HUES6 (cell line): Measurements from ENCODE around the gene SASH1.

Source experiments
- H3K27ac ChIP-seq: 2 replicates; pipeline ENCODE4 v1.7.0; 2013; ENCODE audit warnings: low read depth, mild to moderate bottlenecking, low read length, inconsistent platforms
- H3K27me3 ChIP-seq: 2 replicates; pipeline ENCODE4 v1.6.1; 2013; ENCODE audit warnings: low read length; ENCODE audit not compliant: control insufficient read depth, insufficient read depth
- H3K36me3 ChIP-seq: 2 replicates; pipeline ENCODE4 v1.6.1; 2013; ENCODE audit warnings: low read length; ENCODE audit not compliant: control insufficient read depth, insufficient read depth
- H3K4me1 ChIP-seq: 2 replicates; pipeline ENCODE4 v1.6.1; 2013; ENCODE audit warnings: low read length; ENCODE audit not compliant: control insufficient read depth, insufficient read depth
- H3K4me3 ChIP-seq: 2 replicates; pipeline ENCODE4 v1.5.1; 2013; ENCODE audit warnings: low read depth, low read length
- H3K9ac ChIP-seq: one replicate; pipeline ENCODE4 v1.6.1; 2013; ENCODE audit warnings: mild to moderate bottlenecking, low read length
- H3K9me3 ChIP-seq: 2 replicates; pipeline ENCODE4 v1.6.1; 2013; ENCODE audit warnings: low read depth, low read length; ENCODE audit not compliant: control insufficient read depth, insufficient read depth

The SASH1 gene

GRCh38 chr6:148329596-148330381 is 12.8 kb upstream of the SASH1 start:
- Histone ChIP-seq H3K36me3 (no peaks in the 10 kb centered on the region), H3K4me1 (peaks cover 10% of the 10 kb centered on the region; the same call in 1 of the 2 replicates), H3K27ac (no peak overlapping the region), H3K4me3 (no peak overlapping the region), H3K9ac (no peak overlapping the region), H3K9me3 (no peaks in the 10 kb centered on the region), H3K27me3 (no peaks in the 10 kb centered on the region)

DNA sequence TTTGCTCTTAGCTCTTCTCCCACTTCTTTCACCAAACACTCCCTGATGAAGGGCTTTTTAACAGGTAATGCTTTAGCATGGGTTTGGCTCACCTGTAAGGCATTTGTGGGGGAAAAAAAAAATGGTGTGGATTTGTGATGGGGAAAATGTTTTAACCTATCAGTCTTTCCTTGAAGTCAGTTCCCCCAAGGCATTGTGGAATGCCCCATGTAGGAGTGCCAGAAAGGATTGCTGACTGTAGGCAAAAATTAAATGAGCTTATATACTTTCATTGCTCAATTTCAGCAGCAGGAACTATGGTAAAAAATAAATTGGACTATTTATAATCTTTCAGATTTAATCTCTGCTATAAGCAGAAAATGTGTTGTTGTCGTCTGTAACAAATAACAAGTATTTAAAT is 10.6 kb upstream of the SASH1 start:
- Histone ChIP-seq H3K36me3 (no peaks in the 10 kb centered on the region), H3K4me1 (peaks cover 15% of the 10 kb centered on the region; the same call in 1 of the 2 replicates), H3K27me3 (no peaks in the 10 kb centered on the region)

GRCh38 chr6:148336901-148337300 is 5.7 kb upstream of the SASH1 start:
- Histone ChIP-seq H3K27me3 (no peaks in the 10 kb centered on the region), H3K9me3 (no peaks in the 10 kb centered on the region), H3K4me1 (peaks cover 28% of the 10 kb centered on the region), H3K9ac (no peak overlapping the region), H3K36me3 (no peaks in the 10 kb centered on the region), H3K4me3 (no peak overlapping the region), H3K27ac (no peak overlapping the region)

More for the DNA sequence above, 10.6 kb upstream of the SASH1 start:
- Histone ChIP-seq H3K9ac (no peak overlapping the region), H3K9me3 (no peaks in the 10 kb centered on the region), H3K27ac (no peak overlapping the region), H3K4me3 (no peak overlapping the region)

DNA sequence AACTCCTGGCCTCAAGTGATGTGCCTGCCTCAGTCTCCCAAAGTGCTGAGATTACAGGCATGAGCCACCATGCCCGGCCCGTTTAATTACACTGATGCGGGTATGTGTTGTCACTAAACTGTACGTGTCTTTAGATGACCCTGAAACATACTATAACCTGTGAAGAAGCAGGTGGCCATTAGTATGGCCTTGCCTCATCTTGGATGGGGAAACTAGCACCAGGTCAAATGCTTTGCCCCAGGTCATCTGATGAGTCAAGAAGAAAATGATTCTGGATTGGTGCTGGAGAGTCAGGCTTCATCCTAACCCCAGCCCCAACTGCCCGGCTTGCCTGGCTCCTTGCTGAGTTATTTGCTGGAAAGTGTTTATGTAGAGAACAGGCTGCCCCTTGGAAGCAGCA is 2.9 kb upstream of the SASH1 start:
- H3K36me3 ChIP-seq: no peaks in the 10 kb centered on the region
- H3K4me3 ChIP-seq: no peak overlapping the region
- H3K9me3 ChIP-seq: no peaks in the 10 kb centered on the region
- no peak overlapping the region for H3K27ac ChIP-seq
- H3K27me3 ChIP-seq: no peaks in the 10 kb centered on the region
- H3K4me1 ChIP-seq: peaks cover 28% of the 10 kb centered on the region
- H3K9ac ChIP-seq: no peak overlapping the region

DNA sequence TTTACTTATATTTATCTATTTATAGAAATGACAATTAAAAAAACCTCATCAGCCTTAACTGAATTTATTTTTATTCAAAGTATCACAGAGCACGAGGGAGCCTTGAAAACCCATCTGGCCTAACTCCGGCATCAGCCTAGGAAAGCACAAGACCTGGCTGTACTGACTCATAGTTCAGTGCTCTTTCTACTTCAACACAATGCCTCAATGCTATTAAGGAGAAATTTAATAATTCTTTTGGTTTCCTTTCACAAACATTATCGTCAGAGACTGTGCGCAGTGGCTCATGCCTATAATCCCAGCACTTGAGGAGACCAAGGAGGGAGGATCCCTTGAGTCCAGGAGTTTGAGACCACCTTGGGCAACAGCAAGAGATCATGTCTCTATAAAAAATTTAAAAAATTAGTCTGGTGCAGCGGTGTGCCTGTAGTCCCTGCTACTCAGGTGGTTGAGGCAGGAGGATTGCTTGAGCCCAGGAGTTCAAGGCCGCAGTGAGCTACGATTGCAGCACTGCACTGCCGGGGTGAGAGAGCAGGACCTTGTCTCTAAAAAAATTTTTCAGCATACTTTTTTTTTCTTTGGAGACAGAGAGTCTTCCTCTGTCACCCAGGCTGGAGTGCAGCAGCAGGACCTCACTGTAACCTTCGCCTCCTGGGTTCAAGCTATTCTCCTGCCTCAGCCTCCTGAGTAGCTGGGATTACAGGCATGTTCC is 1.9 kb upstream of the SASH1 start:
- H3K27ac ChIP-seq: no peak overlapping the region
- H3K4me3 ChIP-seq: no peak overlapping the region
- H3K9ac ChIP-seq: no peak overlapping the region
- H3K27me3 ChIP-seq: no peaks in the 10 kb centered on the region
- H3K4me1 ChIP-seq: peaks cover 38% of the 10 kb centered on the region
- H3K36me3 ChIP-seq: no peaks in the 10 kb centered on the region
- no peaks in the 10 kb centered on the region for H3K9me3 ChIP-seq

- Histone ChIP-seq H3K9me3 (no peaks in the 10 kb centered on the region), H3K27ac (peak overlapping the region; percentile 99), H3K4me3 (peak overlapping the region; percentile 80), H3K36me3 (no peaks in the 10 kb centered on the region), H3K27me3 (no peaks in the 10 kb centered on the region), H3K4me1 (peaks cover 46% of the 10 kb centered on the region), H3K9ac (peak overlapping the region; percentile 100)
Observed at GRCh38 chr6:148342100-148342349, 613 bp upstream of the SASH1 start.

GRCh38 chr6:148343047-148343782 is 577 bp downstream of the SASH1 start:
- Histone ChIP-seq H3K9me3 (no peaks in the 10 kb centered on the region), H3K4me3 (peak overlapping the region; percentile 80), H3K36me3 (no peaks in the 10 kb centered on the region), H3K9ac (peak overlapping the region; percentile 100), H3K27me3 (0 out of 2 replicates have a peak, but pooled peaks cover 2% of the 10 kb centered on the region), H3K27ac (peak overlapping the region; percentile 34; the same call in 1 of the 2 replicates), H3K4me1 (peaks cover 54% of the 10 kb centered on the region)

GRCh38 chr6:148345176-148345575 is 2.5 kb downstream of the SASH1 start:
- peaks cover 4% of the 10 kb centered on the region; the same call in 1 of the 2 replicates for H3K27me3 ChIP-seq
- peaks cover 62% of the 10 kb centered on the region for H3K4me1 ChIP-seq
- H3K27ac ChIP-seq: no peak overlapping the region
- H3K9ac ChIP-seq: no peak overlapping the region
- H3K4me3 ChIP-seq: no peak overlapping the region
- no peaks in the 10 kb centered on the region for H3K36me3 ChIP-seq
- H3K9me3 ChIP-seq: no peaks in the 10 kb centered on the region

- Histone ChIP-seq H3K4me3 (peak overlapping the region; percentile 34; the same call in 1 of the 2 replicates), H3K27ac (no peak overlapping the region)
Observed at GRCh38 chr6:148345578-148345977, 2.9 kb downstream of the SASH1 start.

GRCh38 chr6:148346681-148347440 is 4.2 kb downstream of the SASH1 start:
- Histone ChIP-seq H3K4me3 (peak overlapping the region; percentile 34), H3K4me1 (peaks cover 62% of the 10 kb centered on the region), H3K9ac (peak overlapping the region; percentile 30), H3K27ac (peak overlapping the region; percentile 56), H3K9me3 (no peaks in the 10 kb centered on the region), H3K27me3 (peaks cover 4% of the 10 kb centered on the region; the same call in 1 of the 2 replicates), H3K36me3 (no peaks in the 10 kb centered on the region)

More at GRCh38 chr6:148345578-148345977, 2.9 kb downstream of the SASH1 start:
- H3K36me3 ChIP-seq: no peaks in the 10 kb centered on the region
- H3K9ac ChIP-seq: no peak overlapping the region
- H3K4me1 ChIP-seq: peaks cover 63% of the 10 kb centered on the region
- H3K27me3 ChIP-seq: peaks cover 4% of the 10 kb centered on the region; the same call in 1 of the 2 replicates
- H3K9me3 ChIP-seq: no peaks in the 10 kb centered on the region
